HG03097 (cell line): ENCODE data around the gene NAV2.

Source experiments
- ATAC-seq: cut with Tn5 transposase; IDR thresholded peaks from one replicate; pipeline ENCODE4 v1.9.1; 2021; ENCODE audit not compliant: unreplicated experiment, low FRiP score

Gene NAV2

DNA sequence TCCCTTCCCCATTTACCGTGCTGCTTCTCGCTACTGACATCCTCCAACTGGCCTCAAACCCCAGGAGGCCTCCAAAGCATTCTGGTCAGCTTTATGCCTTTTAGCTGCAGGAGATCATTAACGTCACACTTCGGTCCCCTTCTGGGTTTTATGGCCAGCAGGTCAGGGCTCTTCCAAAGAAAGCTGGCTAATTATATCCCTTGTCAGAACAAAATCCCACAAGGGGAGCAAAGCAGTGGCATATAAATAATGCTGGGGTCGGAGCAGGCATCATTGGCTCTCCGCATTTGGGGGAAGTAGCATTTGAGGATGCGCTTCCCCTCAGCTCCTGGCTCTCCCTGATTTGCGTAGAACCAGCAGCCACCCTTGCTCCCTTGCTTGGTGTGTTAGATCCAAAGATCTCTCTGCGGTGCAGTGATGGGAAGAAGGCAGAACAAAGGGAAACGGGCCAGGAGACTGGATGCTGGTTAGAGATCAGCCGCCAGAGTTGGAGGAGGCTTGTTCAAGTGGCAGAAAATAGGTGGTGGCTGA is 330.2 kb downstream of the NAV2 start:
- no peak for ATAC-seq

DNA sequence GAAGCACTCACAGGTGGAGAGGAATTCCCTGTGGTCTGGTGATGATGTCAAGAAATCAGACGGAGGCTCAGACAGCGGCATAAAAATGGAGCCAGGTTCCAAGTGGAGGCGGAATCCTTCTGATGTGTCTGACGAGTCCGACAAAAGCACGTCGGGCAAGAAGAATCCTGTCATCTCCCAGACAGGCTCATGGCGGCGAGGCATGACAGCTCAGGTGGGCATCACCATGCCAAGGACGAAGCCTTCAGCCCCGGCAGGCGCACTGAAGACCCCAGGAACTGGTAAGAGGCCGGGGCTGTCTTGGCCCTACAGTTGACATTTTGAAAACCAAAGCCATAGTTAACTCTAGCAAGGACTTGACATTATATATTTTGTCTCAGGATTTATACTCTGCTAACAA is 331.4 kb downstream of the NAV2 start:
- no peak for ATAC-seq

DNA sequence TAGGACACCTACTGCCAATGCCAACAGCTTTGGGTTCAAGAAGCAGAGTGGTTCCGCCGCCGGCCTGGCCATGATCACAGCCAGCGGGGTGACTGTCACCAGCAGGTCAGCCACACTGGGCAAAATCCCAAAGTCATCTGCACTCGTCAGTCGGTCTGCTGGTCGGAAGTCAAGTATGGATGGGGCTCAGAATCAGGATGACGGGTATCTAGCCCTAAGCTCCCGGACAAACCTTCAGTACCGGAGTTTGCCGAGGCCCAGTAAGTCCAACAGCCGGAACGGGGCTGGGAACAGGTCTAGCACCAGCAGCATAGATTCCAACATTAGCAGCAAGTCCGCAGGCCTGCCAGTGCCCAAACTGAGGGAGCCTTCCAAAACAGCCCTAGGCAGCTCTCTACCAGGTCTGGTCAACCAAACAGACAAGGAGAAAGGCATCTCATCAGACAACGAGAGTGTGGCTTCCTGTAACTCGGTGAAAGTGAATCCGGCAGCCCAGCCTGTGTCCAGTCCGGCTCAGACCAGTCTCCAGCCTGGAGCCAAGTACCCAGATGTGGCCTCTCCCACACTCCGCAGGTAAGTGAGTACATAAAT is 332.6 kb downstream of the NAV2 start:
- no peak for ATAC-seq

DNA sequence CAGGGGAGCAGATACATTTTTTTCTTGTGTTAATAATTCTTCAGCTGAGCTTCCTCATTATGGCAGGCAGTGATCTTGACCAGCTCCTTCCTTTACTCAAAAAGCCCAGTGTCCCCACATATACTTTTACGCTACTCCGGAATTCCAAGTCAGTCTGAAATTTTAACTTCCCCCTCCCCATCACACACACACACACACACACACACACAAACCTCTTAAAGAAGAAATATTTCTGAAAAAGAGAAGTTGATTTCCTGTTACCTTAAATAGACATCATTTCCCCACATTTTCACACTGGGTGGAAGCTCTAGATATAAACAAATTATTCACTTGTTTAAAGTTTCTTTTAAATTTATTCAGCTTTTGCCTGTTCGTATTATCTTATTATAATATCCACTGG is 333.8 kb downstream of the NAV2 start:
- ATAC-seq = no peak

DNA sequence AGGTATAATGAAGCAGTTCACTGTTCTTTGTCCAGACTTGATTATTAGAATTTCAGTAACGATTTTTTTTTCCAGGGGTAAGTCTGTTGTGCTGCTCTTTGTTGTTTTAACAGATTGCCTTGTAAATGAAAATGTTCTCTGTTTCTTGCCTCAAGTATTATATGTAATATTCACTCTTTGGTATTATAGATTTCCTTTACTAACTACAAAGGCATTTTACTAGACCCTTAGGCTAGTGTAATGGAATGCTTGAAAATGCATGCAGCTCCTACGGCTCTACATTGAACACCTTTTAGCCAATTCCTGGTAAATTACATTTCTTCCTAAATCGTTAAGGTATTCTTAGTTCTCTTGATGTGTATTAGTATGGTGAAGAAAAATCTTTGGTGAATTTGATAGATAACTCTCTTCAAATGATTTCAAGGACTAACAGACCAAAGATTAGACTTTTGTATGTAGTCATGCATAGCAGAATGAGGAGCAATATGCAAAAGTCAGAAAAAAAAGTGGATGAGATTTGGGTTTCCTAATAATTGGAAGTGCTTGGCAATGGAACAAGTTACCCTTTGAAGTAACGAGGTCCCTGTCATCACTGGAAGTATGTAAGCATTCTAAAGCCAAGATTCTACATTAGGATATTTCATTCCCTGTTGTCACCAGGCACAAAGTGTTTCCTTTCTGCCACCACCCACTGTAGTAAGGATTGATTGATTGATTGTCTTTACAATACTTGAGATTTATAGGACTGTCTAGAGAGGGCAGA is 334.6 kb downstream of the NAV2 start:
- no peak for ATAC-seq

DNA sequence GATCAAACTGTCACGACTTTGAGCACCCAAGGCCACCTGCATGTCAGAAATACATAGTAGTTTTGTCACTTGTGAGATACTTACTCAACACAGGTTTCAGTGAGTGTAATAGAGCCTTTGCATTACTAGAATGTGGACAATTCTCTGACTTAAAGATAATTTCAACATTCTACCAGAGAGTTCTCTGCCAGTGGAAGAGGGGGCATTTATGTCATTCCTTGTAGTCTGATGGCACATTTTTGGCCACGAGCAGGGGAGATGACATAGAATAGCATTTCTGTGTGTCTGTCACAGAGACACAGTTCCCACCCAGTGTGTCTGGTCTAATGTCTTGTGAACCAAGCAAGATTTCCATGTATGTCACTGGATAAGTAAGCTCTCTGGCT is 335.1 kb downstream of the NAV2 start:
- ATAC-seq = no peak

DNA sequence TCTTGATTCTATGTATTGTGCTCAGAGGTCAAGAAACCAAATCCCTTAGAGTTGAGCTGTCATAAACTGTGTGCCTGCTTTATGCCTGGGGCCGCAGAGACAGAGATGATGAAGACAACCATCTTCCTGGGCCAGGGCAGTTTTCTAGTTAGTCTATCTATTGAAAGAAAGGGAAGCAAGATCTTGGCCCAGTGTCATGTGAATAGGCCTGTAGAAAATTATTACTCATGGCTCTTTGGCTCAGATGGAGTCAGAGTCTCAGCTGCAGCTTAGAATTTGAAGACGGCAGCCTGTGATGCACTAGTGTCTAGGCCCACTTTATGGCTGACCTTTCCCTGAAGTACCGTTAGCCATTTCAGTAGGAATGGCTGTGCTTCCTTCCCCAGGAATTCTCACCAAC is 335.6 kb downstream of the NAV2 start:
- no peak for ATAC-seq

DNA sequence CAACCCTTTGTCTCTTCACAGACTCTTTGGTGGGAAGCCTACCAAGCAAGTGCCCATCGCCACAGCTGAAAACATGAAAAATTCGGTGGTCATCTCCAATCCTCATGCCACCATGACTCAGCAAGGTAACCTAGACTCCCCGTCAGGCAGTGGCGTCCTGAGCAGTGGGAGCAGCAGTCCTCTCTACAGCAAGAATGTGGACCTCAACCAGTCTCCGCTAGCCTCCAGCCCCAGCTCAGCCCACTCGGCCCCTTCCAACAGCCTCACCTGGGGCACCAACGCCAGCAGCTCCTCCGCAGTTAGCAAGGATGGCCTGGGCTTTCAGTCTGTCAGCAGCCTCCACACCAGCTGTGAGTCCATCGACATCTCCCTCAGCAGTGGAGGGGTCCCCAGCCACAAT is 336.1 kb downstream of the NAV2 start:
- no peak for ATAC-seq

DNA sequence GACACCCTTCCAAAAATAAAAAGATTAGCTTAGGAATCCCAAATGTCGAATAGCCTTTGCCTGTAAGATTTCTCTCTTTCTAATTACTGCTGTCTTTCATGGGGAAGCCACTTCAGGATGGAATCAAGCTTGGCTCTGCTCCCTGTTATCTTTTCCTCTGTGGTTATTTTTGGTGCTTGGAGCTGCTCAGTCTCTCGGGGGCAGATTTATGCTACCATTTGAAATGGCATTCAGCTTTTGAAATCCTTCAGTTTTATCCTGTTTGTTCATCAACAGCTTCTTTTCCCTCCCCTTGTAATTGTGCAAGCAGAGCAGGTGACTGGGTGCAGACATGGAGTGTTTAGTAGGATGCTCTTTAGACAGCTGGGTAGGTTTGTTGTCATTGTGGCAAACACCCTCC is 336.6 kb downstream of the NAV2 start:
- ATAC-seq = no peak

DNA sequence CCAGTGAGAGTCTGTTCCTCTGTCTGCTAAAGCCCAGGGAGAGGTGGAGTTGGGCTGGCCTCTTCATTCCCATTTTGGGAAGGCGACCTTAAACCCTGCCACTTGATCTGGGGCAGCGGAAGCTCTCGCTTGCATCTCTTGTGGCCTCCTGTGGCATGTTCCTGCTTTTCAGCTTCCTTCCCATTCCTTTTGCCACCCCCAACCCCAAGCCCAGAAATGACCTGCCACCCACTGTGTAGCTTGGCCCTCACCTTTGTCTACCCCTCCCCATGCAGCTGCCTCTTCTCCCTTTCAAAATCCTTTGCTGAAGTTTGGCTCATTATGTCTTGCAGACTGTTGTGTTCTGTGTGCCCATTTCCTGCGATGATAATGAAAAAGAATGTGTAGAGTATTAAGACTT is 337.4 kb downstream of the NAV2 start:
- no peak for ATAC-seq

DNA sequence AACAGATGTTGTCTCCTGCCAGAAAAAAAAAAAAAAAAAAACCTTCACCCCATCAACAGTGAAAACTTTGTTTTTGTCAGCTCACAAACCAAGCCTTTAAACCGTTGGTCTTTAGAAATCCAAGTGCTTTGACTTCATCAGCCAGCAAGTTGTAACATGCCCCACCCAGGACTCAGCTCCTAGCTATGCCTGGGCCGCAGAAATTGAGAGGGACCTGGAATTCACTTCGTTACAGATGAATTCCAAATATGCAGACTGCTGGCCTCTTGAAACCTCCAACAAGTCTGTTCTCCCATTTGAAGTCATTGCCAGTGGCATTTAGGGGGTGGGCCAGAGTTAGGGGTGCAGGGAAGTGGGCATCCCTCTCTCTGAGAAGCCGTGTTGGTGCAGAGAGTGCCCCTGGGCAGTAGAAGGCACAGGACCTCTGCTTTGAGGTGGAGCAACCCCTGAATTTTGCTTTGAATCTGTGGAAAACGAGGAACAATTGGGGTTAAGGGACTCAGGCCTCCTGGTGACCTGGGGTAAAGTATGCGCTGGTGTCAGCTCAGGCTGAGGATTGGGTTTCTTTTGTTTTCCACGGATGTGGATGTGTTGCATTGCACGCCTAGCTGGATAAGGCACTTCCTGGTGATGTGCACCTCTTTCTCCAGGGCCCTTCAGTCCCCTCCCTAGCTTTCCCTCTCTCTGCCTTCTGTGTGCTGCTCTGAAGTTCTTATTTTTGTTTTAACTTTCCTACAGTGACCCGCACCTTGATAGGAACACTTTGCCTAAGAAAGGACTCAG is 338.1 kb downstream of the NAV2 start:
- no peak for ATAC-seq

DNA sequence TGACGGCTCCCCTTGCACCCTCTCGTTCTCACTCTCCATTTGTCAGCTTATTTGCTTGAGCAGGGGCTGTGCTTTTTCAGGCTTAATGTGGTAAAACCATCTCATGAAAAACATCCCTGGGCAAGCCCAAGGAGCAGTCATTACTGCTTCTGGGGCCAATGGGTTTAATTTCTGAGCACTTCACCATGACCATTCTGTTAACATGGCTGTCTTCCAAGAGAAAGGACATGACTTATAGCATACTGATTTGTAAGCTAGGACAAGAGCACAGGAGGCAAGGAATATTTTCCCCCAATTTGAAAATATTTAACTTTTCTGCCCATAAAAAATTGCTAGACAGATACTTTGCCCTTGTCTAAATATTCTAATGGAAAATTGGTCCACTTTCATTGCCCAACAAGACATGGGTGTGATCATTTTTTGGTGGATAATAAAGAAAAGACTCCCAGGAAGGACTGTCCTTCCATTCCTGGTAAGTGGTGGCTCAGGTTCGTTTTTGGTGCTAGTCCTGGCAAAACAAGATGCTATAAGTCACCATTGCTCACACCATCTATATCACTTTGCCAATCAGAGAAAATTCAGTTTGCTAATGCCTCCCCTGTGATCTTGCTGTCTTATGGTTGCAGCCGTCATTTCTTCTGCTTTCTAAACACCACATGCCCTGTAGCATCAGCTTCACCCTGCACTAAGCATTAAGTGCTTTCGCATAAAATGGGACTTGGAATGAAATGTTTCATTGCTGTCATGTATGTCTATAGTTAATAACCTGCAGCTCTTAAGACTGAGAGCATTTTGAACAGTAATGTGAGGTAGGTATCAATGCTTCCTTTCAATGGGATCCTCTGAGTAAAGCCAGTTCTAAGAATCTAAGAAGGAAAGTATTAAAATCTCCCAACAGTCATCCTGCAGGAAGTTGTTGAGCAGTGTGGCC is 339.1 kb downstream of the NAV2 start:
- no peak for ATAC-seq

DNA sequence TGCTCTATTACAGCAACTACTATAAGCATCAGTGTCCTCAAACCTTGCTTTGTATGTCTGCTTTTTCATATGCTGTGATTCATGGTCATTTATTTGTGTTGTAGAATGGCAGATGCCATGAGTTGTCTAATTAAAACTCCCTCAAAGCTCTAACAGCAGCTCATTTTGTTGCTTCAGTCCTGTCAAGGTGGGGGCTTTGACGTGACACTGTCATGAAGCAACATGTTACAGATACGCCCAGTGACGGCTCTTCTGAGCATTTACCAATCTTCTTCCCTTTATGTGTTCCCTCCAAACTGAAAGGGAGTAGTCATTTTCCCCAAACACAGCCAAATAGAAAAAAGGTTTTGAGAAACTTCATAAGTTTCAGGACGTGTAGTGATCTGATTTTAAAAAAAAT is 340.9 kb downstream of the NAV2 start:
- no peak for ATAC-seq

DNA sequence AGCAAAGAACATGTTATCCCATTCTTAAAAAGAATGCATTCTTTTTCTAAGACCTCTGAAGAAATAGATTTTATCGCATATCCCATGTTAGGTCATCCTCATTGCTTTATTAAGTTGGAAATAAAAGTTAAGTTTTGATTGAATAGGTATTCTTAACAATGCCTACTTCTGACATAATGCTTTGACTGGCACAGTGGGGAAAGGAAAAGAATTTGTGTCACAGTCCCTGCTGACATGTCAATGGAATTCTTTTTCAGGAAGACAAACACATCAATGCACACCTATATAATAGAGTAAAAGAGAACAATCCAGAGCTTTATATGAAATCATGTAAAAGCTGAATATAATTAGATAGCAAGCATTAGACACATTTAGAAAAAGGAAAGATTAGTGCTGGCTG is 341.9 kb downstream of the NAV2 start:
- ATAC-seq = no peak

DNA sequence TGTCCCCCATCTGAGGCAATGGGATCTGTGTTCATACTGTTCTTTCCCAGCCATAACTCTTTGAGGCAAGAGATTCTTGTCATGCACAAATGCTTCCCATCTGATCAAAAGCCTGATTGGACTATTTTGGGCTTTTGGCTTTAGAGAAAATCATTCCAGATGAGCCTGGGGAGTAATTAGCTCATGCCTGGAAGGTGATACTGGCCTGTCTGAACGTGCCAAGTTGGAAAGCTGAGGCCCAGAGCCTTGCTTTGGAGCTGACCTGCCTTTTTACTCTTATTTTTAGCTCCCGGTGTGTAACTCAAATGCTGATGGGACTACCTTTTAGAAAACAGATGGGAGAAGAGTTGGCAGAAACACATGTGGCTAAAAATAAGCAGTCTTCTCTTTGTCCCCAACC is 342.7 kb downstream of the NAV2 start:
- no peak for ATAC-seq

DNA sequence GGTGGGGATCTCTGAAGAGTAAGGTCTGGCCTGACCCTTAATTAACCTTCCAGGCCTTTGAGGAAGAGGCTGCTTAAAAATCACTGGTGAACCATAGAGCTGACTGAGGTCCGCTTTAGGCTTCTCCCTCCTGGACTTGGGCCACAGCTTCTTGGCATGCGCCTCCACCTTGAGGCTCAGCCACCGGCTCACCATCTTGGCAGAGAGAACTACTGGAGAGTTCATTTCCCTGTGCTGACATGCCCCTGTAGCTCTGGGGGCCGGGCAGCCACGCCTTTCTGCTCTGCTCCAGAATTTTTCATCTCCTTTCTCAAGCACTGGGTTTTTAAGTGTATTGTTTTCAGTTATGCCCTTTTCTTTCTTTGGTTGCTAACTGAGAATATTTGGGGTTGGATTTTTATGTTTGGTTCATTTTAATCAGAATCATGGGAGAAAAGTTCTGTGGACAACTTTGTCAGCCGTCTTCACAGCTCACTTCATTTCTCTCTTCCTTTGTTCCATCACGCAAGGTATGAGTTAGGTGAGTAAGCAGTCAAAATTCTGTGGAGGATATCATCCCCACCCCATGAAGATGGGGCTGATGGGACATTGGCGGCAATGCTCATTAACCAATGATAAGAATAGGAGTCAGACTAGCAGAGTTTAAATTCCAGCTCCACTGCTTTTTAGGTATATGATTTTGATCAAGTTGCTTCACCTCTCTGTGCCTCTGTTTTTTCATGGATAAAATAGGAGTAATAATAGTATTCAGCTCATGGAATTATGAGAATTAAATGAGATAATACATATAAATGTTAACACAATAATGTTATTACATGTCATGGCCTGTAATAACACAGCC is 343.7 kb downstream of the NAV2 start:
- ATAC-seq = no peak

DNA sequence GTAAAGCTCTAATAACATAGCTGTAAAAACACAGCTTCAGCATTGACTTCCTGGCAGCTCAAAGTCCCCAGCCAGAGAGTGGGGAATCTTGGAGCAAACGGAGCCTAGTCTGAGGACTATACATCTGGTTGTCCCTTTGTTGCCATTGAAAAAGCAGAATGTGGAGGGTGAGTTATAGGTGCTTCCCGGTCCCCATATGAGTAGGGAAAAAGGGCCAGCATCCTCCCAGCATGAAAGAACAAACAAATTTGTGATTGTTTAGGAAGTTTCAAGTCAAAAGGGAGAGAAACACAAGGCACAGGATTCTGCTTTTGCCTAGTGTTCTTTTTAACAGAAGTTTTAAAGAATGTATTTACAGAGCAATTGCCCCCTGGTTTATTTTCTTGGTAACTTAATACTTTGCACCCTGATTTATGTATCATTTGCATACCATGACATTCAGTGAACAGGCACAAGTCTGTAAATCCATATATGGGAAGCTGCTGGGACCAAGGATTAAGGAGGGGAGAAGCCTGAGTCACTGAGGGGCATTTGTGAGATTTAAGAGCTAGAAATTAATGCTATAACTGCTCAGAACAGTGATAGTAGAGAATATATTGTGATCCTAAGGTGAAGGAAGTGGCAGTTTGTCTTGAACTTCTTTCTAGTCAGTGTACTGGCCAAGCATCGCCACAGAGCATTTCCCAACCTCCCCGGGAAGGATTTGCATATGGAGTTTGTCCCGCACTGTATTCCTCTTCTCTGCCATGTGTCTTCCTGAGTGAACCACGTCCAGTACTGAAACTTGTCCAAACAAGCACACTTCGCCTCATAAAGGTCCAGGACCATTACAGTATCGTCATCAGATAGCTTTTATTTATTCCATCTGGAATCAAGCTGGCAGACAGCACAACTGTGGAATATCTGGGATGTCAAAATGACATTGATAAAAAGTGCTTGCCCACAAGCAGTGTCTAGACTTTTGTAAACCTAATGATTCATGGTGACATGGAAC is 344.6 kb downstream of the NAV2 start:
- no peak for ATAC-seq

DNA sequence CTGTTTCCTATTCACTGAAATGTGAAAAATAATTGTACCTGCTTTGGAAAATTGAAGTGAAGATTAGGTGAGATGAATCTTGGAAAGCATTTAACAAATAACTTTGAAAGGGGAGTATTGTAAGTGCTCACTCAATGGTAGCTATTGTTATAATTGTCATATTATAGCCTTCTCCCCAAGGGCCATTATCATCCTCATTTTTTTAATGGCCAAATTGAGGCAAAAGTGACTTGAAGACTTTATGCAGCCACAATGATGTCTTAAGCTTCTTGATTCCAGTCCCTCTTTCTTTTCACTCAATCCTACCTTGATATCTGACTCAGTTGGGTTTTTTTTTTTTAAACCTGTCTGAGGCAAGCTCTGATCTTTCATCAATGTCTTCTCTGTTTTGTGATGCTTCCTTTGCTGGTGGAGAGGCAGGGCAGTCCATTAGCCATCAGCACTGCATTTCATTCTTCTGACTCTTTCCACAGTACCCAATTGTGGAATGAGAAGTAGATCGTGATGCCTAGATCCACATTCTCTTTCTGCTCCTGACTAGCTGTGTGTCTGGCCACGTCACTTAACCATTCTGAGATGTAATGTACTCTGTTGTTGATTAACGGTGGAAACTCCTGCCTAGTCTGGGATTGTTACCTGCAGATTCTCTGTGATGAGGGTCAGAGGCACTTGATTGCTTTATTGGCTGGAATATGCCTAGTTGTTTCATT is 346.3 kb downstream of the NAV2 start:
- ATAC-seq = no peak
